K562 (cell line): Measurements from ENCODE around the gene ARL3. TPM values are rescaled to one million over a fixed set of nuclear protein-coding genes. Genes with fewer than 3 reads are reported as not detected.

ENCODE experiments used
- ASH1L ChIP-seq: fragments of 450-650 bp; IDR thresholded peaks from 2 replicates; pipeline ENCODE4 v1.6.1; 2018; ENCODE audit warnings: borderline replicate concordance, mild to moderate bottlenecking, low read depth; ENCODE audit not compliant: partially characterized antibody
- CBFA2T2 ChIP-seq: fragments of 450-650 bp; conservative IDR thresholded peaks from 2 replicates; pipeline ENCODE4 v1.6.1; 2017; ENCODE audit warnings: mild to moderate bottlenecking
- ETV6 ChIP-seq, 3 experiments: fragments of 150-350 bp in 1 of 3; sonication (generic) in 1 of 3; formaldehyde crosslinking in 1 of 3; IDR thresholded peaks; 2 replicates each; pipeline versions ENCODE4 v1.6.1 to v1.8.0; 2014 to 2022; ENCODE audit warnings: borderline replicate concordance in 2 of 3, low read depth in 2 of 3, antibody characterized with exemption in 1 of 3, low read length in 1 of 3, mild to moderate bottlenecking in 1 of 3, missing genetic modification reagents in 1 of 3
- GTF2A2 ChIP-seq: IDR thresholded peaks from 2 replicates; pipeline ENCODE4 v1.6.1; 2016; ENCODE audit warnings: mild to moderate bottlenecking, missing genetic modification characterization, missing compliant biosample characterization
- HSF4 ChIP-seq: fragments of 250-450 bp; sonication (Bioruptor Pico); IDR thresholded peaks from 2 replicates; pipeline ENCODE4 v2.1.2; 2022; ENCODE audit warnings: mild to moderate bottlenecking, moderate library complexity, borderline replicate concordance
- NFYB ChIP-seq: IDR thresholded peaks from 2 replicates; pipeline ENCODE4 v1.6.1; 2011; ENCODE audit warnings: mild to moderate bottlenecking, moderate library complexity; ENCODE audit not compliant: insufficient read length; ENCODE audit errors: extremely low read depth
- RAD51 ChIP-seq: fragments of 450-650 bp; IDR thresholded peaks from 2 replicates; pipeline ENCODE4 v1.7.1; 2016; ENCODE audit warnings: low read depth, mild to moderate bottlenecking, borderline replicate concordance
- SNIP1 ChIP-seq: fragments of 450-650 bp; IDR thresholded peaks from 2 replicates; pipeline ENCODE4 v1.7.1; 2017; ENCODE audit warnings: low read depth, mild to moderate bottlenecking
- TAF1 ChIP-seq: IDR thresholded peaks from 2 replicates; pipeline ENCODE4 v1.6.1; 2011; ENCODE audit warnings: mild to moderate bottlenecking, low read length, moderate library complexity; ENCODE audit not compliant: insufficient read depth, control insufficient read depth, severe bottlenecking; ENCODE audit errors: extremely low read depth
- U2AF2 ChIP-seq: fragments of 200-400 bp; formaldehyde crosslinking; optimal IDR thresholded peaks from 2 replicates; pipeline ENCODE3; 2017; ENCODE audit warnings: low read depth, mild to moderate bottlenecking, low read length
- VEZF1 ChIP-seq: fragments of 200-800 bp; sonication (Bioruptor generic); IDR thresholded peaks from 2 replicates; pipeline ENCODE4 v1.6.1; 2017; ENCODE audit warnings: missing genetic modification characterization, missing compliant biosample characterization
- ZNF431 ChIP-seq: sonication (generic); formaldehyde crosslinking; IDR thresholded peaks from 2 replicates; pipeline ENCODE4 v1.8.0; 2022; ENCODE audit warnings: mild to moderate bottlenecking, missing genetic modification reagents
- polyA plus RNA-seq, 8 experiments: library from polyadenylated mRNA; depleted of rRNA in 4 of 8; stranded (reverse) in 5 of 8; unstranded in 3 of 8; fragments of >200 nt; fragmentation: Nextera tagmentation in 2 of 8; fragmentation: Illumina TruSeq in 1 of 8; extraction: Ambion mirVana in 2 of 8; extraction: Trizol in 1 of 8; gene quantifications; 2 replicates each; pipeline versions ENCODE4 v1.2.1 to v1.2.3, GENCODE V29; 2011 to 2014; ENCODE audit warnings: inconsistent platforms in 1 of 8, missing spikeins in 1 of 8
- total RNA-seq, 7 experiments: library from RNA; depleted of rRNA in 6 of 7; stranded (reverse); fragments of >200 nt in 6 of 7; fragmentation: Illumina TruSeq in 2 of 7; extraction: Trizol in 2 of 7; gene quantifications; 2 replicates each; pipeline versions ENCODE4 v1.2.1 to v1.2.3, GENCODE V29; 2011 to 2021; ENCODE audit warnings: low replicate concordance in 1 of 7
- TF ChIP-seq, protein P1 (sequence below), 2 experiments: fragments of 450-650 bp in 1 of 2; sonication (generic) in 1 of 2; formaldehyde crosslinking in 1 of 2; IDR thresholded peaks; 2 replicates each; pipeline versions ENCODE4 v1.7.1 to v1.9.0; 2016 to 2022; ENCODE audit warnings: inconsistent platforms in 1 of 2, mild to moderate bottlenecking in 1 of 2, missing genetic modification reagents in 1 of 2
- TF ChIP-seq, protein P2 (sequence below): sonication (generic); formaldehyde crosslinking; IDR thresholded peaks from 2 replicates; pipeline ENCODE4 v1.9.0; 2022; ENCODE audit warnings: mild to moderate bottlenecking, missing genetic modification reagents

ARL3 gene
- total and polyA plus RNA-seq, 9 of the 15 experiments (the other 6 are each of a cell fraction or from before 2014, with no cell fraction given), result 2.9 to 8.9 (median 4.8) TPM

- TF ChIP-seq SNIP1 (peak; percentile 73; the same call in 1 of the 2 replicates), U2AF2 (no peak), RAD51 (peak; percentile 90), GTF2A2 (no peak), TAF1 (peak; percentile 66), CBFA2T2 (peak; percentile 41; the same call in 1 of the 2 replicates), HSF4 (CRISPR knock-in tag) (no peak), ETV6 (IDR thresholded peaks at IDR 0.05; ENCODE audit: borderline replicate concordance in 1 of 2, low read depth in 2 of 2, low read length in 1 of 2) (no peak), ETV6 (CRISPR knock-in tag; IDR thresholded peaks at IDR 0.05; ENCODE audit: borderline replicate concordance) (no peak), VEZF1 (peak; percentile 84), NFYB (peak; percentile 27), ASH1L (no peak), ZNF431 (CRISPR knock-in tag) (0 out of 2 replicates have a peak, but pooled peaks have one; percentile 6)
- TF ChIP-seq, protein P1, sequence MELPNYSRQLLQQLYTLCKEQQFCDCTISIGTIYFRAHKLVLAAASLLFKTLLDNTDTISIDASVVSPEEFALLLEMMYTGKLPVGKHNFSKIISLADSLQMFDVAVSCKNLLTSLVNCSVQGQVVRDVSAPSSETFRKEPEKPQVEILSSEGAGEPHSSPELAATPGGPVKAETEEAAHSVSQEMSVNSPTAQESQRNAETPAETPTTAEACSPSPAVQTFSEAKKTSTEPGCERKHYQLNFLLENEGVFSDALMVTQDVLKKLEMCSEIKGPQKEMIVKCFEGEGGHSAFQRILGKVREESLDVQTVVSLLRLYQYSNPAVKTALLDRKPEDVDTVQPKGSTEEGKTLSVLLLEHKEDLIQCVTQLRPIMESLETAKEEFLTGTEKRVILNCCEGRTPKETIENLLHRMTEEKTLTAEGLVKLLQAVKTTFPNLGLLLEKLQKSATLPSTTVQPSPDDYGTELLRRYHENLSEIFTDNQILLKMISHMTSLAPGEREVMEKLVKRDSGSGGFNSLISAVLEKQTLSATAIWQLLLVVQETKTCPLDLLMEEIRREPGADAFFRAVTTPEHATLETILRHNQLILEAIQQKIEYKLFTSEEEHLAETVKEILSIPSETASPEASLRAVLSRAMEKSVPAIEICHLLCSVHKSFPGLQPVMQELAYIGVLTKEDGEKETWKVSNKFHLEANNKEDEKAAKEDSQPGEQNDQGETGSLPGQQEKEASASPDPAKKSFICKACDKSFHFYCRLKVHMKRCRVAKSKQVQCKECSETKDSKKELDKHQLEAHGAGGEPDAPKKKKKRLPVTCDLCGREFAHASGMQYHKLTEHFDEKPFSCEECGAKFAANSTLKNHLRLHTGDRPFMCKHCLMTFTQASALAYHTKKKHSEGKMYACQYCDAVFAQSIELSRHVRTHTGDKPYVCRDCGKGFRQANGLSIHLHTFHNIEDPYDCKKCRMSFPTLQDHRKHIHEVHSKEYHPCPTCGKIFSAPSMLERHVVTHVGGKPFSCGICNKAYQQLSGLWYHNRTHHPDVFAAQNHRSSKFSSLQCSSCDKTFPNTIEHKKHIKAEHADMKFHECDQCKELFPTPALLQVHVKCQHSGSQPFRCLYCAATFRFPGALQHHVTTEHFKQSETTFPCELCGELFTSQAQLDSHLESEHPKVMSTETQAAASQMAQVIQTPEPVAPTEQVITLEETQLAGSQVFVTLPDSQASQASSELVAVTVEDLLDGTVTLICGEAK (IDR thresholded peaks at IDR 0.05), result peak; percentile 42
- TF ChIP-seq, protein P1 (CRISPR knock-in tag; IDR thresholded peaks at IDR 0.05), result no peak
- TF ChIP-seq, protein P2, sequence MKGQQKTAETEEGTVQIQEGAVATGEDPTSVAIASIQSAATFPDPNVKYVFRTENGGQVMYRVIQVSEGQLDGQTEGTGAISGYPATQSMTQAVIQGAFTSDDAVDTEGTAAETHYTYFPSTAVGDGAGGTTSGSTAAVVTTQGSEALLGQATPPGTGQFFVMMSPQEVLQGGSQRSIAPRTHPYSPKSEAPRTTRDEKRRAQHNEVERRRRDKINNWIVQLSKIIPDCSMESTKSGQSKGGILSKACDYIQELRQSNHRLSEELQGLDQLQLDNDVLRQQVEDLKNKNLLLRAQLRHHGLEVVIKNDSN (CRISPR knock-in tag), result peak; percentile 91
Observed at GRCh38 chr10:102641880-102642735, 72.1 kb downstream of the ARL3 start (continued).
